A673 (cell line): Measurements from ENCODE around the gene ATP4A.

Source experiments
- EZH2 ChIP-seq: fragments of 200-600 bp; sonication (generic); IDR thresholded peaks from 2 replicates; pipeline ENCODE4 v1.6.1; 2017; ENCODE audit warnings: borderline replicate concordance, low read depth, mild to moderate bottlenecking, mixed read lengths, antibody characterized with exemption, low read length; ENCODE audit not compliant: poor library complexity, severe bottlenecking
- TF ChIP-seq, protein P1 (sequence below): fragments of 300-800, 200-600 bp; sonication (generic); conservative IDR thresholded peaks from 2 replicates; pipeline ENCODE4 v1.5.1; 2017; ENCODE audit warnings: low read depth, mild to moderate bottlenecking, antibody characterized with exemption, low read length, moderate library complexity, mixed read lengths

DNA sequence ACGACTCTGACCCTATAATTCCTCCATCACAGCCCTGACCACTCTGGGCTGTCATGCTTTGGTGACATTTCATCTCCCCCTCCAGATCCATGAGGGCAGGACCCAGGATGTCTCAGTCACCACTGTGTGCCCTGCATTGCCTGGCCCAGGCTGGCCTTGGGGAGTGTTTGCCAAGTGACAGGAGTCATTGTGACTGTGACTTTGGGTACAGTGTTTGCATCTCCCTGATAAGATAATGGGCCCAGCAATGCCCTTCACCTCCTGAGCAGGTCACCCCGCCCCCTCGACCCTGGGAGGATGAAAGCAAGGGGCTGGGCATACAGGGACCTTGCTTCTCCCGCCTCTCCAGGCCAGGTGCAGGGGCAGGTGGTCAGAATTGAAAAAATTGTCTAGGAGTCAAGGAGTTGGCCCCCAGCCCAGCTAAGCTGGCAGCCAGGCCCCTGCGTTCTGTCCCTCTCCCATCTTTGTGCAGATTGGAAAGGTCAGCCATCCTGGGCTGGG is 5.9 kb upstream of the ATP4A start:
- TF ChIP-seq, protein P1, sequence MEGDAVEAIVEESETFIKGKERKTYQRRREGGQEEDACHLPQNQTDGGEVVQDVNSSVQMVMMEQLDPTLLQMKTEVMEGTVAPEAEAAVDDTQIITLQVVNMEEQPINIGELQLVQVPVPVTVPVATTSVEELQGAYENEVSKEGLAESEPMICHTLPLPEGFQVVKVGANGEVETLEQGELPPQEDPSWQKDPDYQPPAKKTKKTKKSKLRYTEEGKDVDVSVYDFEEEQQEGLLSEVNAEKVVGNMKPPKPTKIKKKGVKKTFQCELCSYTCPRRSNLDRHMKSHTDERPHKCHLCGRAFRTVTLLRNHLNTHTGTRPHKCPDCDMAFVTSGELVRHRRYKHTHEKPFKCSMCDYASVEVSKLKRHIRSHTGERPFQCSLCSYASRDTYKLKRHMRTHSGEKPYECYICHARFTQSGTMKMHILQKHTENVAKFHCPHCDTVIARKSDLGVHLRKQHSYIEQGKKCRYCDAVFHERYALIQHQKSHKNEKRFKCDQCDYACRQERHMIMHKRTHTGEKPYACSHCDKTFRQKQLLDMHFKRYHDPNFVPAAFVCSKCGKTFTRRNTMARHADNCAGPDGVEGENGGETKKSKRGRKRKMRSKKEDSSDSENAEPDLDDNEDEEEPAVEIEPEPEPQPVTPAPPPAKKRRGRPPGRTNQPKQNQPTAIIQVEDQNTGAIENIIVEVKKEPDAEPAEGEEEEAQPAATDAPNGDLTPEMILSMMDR = no peak
- TF ChIP-seq EZH2 = no peak
